Lower lobe of right lung (tissue), 2 donors: ENCODE results near the gene DCLK1. TPM values are rescaled to one million over a fixed set of nuclear protein-coding genes. Genes with fewer than 3 reads are reported as not detected.

Experiments used
- ATAC-seq, 2 donors: fragments of 200-7000 bp; cut with Tn5 transposase; one replicate each; pipeline ENCODE4 v1.9.1; 2020 to 2022; ENCODE audit warnings: mild to moderate bottlenecking in 2 of 2, moderate library complexity in 2 of 2
- DNase-seq: peaks from one replicate; pipeline ENCODE4 v3.0.0-alpha.2; 2020
- H3K27ac ChIP-seq: fragments of 200-600 bp; one replicate; pipeline ENCODE4 v1.8.0; 2022
- H3K27me3 ChIP-seq: fragments of 200-600 bp; one replicate; pipeline ENCODE4 v1.8.0; 2022; ENCODE audit warnings: low read depth
- H3K36me3 ChIP-seq: fragments of 200-600 bp; one replicate; pipeline ENCODE4 v1.8.0; 2022; ENCODE audit warnings: mild to moderate bottlenecking
- H3K4me1 ChIP-seq: fragments of 200-600 bp; one replicate; pipeline ENCODE4 v1.8.0; 2022
- H3K4me3 ChIP-seq: fragments of 200-600 bp; one replicate; pipeline ENCODE4 v1.8.0; 2022; ENCODE audit warnings: mild to moderate bottlenecking
- H3K9me3 ChIP-seq: fragments of 200-600 bp; one replicate; pipeline ENCODE4 v1.8.0; 2022
- CTCF ChIP-seq: fragments of 200-600 bp; IDR thresholded peaks from one replicate; pipeline ENCODE4 v1.8.0; 2022; ENCODE audit warnings: antibody characterized with exemption, mild to moderate bottlenecking
- intact Hi-C: fragments of 100-400 bp; cut with DNase I; formaldehyde crosslinking; loops from one replicate; pipeline ENCODE4 v1.11.0; 2022
- total RNA-seq: library from RNA; stranded (reverse); fragmentation: NEBNext Ultra II Directional; extraction: Animal tissue kit (Norgen Biotek cat#: 25700); gene quantifications from one replicate; pipeline ENCODE4 v1.2.1, GENCODE V29; 2021
- donor health status: DM: no; HTN: yes; CAD: no; lungs with severe emphysema.

DCLK1 gene
- total RNA-seq, 1 donor from 2014 or later, result 10.4 TPM

- no peaks in the 10 kb centered on the region for H3K36me3 ChIP-seq
- peaks cover 8% of the 10 kb centered on the region for H3K4me1 ChIP-seq
- ATAC-seq, result no peak
- no peak for TF ChIP-seq CTCF
- peaks cover 11% of the 10 kb centered on the region for H3K27me3 ChIP-seq
- no peak overlapping the region for H3K4me3 ChIP-seq
- intact Hi-C loops, result no loop called here
- H3K9me3 ChIP-seq, result no peaks in the 10 kb centered on the region
- no peak overlapping the region for H3K27ac ChIP-seq
- DNase-seq, result no peak
Measured at GRCh38 chr13:36126491-36126890, 4.7 kb downstream of the DCLK1 start.

GRCh38 chr13:36125841-36126240 lies 5.3 kb downstream of the DCLK1 start:
- no peak for ATAC-seq
- peaks cover 8% of the 10 kb centered on the region for H3K27me3 ChIP-seq
- no peak overlapping the region for H3K4me3 ChIP-seq
- no peak overlapping the region for H3K27ac ChIP-seq
- no peaks in the 10 kb centered on the region for H3K36me3 ChIP-seq
- TF ChIP-seq CTCF, result no peak
- no peaks in the 10 kb centered on the region for H3K9me3 ChIP-seq
- intact Hi-C loops, result no loop called here
- DNase-seq, result no peak
- H3K4me1 ChIP-seq, result peaks cover 8% of the 10 kb centered on the region

- intact Hi-C loops, result no loop called here
- Histone ChIP-seq H3K27ac (no peak overlapping the region), H3K9me3 (no peaks in the 10 kb centered on the region), H3K4me1 (peaks cover 8% of the 10 kb centered on the region), H3K36me3 (no peaks in the 10 kb centered on the region), H3K4me3 (no peak overlapping the region), H3K27me3 (no peaks in the 10 kb centered on the region)
- ATAC-seq, result peak; percentile 21 to 23
- TF ChIP-seq CTCF, result no peak
- no peak for DNase-seq
Measured at GRCh38 chr13:36124236-36124822, 6.9 kb downstream of the DCLK1 start.

- ATAC-seq (no peak), DNase-seq (no peak)
- intact Hi-C loops, result no loop called here
- no peaks in the 10 kb centered on the region for H3K4me1 ChIP-seq
- no peak for TF ChIP-seq CTCF
- no peak overlapping the region for H3K4me3 ChIP-seq
- H3K36me3 ChIP-seq, result no peaks in the 10 kb centered on the region
- H3K27ac ChIP-seq, result no peak overlapping the region
- no peaks in the 10 kb centered on the region for H3K27me3 ChIP-seq
- no peaks in the 10 kb centered on the region for H3K9me3 ChIP-seq
Measured at GRCh38 chr13:36115306-36115705, 15.9 kb downstream of the DCLK1 start.

GRCh38 chr13:36114233-36114632 lies 16.9 kb downstream of the DCLK1 start:
- H3K27ac ChIP-seq, result no peak overlapping the region
- intact Hi-C loops, result no loop called here
- ATAC-seq, result no peak
- no peaks in the 10 kb centered on the region for H3K27me3 ChIP-seq
- H3K36me3 ChIP-seq, result no peaks in the 10 kb centered on the region
- no peak for DNase-seq
- H3K4me3 ChIP-seq, result no peak overlapping the region
- H3K9me3 ChIP-seq, result no peaks in the 10 kb centered on the region
- no peak for TF ChIP-seq CTCF
- no peaks in the 10 kb centered on the region for H3K4me1 ChIP-seq
